Anterior cingulate cortex (tissue), 58 donors: Measurements from ENCODE around the gene SRPK2.

Source experiments
- DNase-seq, 58 donors: peaks; one replicate each; lab custom pipeline; 2025; lab: John Stamatoyannopoulos, UW

Gene SRPK2

DNA sequence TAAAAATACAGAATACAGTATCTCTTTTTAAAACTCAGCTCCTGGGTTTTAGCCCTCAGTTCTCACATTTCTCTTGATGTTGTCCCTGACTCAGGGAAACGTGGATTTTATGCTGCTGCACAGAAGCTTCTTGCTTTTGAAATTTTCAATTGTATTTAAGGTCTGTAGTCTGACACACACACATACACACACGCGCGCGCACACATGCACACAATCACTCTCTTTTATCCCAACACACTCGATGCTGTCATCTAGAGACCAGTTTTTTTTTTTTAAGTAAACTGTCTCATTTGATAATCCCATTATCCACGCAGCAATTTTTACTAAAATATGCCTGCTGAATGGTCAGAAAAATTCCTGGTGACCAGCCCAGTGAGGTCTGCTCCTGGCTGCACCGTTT is 266.1 kb downstream of the SRPK2 start:
- DNase-seq: peak in 5 of 58 donors; percentile 17 to 32 (median 31)

DNA sequence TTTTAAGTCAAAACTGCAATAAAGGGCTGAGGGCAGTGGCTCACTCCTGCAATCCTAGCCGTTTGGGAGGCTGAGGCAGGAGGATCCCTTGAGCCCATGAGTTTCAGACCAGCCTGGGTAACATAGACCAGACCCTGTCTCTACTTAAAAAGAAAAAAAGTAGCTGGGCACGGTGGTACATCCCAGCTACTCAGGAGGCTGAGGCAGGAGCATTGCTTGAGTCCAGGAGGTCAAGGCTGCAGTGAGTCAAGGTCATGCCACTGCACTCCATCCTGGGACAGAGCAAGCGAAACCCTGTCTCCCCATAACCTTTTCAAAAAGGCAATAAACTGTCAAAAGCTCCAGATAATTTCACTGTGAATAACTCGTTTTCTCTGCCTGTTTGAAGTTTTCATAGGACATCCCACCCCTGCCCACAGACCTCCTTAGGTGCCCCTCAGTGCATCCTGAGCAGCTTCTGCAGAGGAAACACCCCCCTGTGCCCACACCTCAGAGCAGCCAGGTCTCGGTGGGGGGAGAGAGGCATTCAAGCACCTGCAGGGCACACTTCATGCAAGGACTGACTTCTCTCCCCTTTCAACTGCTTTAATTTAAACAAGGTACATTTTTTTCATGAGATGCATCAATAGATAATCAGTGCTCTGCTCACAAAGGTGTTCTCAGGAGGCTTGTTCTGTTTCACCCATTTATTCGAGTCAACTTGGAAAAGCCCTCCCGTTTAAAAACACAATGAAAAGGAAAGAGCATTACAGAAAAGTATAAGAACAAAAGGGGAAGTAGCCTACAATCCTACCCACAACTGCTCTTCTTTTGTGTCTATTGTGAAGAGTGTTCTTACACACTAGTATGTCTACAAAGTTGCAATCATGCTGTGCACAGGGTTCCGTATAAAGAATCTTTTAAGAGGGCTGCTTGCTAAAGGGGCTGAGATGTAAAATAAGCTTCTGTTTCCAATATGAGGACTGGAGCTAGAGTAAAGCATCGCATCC is 269.8 kb downstream of the SRPK2 start:
- DNase-seq: no peak

DNA sequence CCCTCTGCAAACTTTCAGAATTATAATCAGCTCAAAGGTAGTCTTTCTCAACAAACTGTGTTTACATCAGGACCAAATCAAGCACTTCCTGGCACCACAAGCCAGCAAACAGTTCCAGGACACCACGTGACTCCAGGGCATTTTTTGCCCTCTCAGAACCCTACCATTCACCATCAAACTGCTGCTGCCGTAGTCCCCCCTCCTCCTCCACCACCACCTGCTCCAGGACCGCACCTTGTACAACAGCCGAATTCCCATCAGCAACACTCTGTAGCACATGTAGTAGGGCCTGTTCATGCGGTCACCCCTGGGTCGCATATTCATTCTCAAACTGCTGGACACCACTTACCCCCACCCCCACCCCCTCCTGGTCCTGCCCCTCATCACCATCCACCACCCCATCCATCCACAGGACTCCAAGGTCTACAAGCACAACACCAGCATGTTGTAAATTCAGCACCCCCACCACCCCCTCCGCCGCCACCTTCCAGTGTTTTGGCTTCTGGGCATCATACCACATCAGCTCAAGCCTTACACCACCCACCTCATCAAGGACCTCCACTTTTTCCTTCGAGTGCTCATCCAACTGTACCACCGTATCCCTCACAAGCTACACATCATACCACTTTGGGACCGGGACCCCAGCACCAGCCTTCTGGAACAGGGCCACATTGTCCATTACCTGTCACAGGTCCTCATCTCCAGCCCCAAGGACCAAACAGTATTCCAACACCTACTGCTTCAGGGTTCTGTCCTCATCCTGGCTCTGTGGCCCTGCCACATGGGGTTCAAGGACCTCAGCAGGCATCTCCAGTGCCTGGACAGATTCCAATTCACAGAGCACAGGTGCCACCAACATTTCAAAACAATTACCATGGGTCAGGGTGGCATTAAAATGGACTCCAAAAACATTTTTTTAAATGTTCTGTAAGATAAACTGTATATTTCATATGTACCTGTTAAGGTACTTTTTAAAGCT is 276.0 kb downstream of the SRPK2 start:
- DNase-seq: peak in 9 of 58 donors; percentile 8 to 55 (median 27)

DNA sequence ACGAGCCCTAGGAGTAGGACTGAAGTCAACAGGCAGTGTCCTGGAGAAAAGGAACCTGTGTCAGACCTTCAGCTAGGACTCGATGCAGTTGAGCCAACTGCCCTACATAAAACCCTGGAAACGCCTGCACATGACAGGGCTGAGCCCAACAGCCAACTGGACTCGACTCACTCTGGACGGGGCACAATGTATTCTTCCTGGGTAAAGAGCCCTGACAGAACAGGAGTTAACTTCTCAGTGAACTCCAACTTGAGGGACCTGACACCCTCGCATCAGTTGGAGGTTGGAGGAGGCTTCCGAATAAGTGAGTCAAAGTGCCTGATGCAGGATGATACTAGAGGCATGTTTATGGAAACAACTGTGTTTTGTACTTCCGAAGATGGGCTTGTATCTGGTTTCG is 281.3 kb downstream of the SRPK2 start:
- no peak for DNase-seq

DNA sequence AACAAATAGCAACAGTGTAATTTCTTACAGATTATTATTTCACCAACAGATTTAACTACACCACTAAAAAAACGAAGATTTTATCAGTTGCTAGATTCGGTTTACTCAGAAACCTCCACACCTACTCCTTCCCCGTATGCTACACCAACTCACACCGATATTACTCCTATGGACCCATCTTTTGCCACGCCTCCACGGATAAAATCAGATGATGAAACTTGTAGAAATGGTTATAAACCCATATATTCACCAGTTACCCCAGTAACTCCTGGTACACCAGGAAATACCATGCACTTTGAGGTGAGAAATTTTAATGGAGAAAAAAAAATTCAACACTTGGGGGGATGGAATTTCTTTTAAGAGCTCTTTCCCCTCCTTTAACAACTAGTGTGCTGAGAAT is 282.2 kb downstream of the SRPK2 start:
- no peak for DNase-seq

DNA sequence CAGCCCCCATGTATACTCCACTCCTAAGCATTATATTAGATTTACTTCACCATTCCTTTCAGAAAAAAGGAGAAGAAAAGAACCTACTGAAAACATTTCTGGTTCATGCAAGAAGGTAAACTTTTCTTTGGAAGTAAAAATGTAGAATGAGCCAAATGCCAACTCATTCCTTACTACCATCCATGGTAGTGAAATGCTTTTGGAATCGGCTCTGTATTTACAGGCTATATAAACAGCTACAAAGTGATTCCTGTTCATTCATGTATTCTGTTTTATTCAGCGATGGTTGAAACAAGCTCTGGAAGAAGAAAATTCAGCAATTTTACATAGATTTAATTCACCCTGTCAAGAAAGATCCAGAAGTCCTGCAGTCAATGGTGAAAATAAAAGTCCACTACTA is 283.1 kb downstream of the SRPK2 start:
- DNase-seq: no peak

DNA sequence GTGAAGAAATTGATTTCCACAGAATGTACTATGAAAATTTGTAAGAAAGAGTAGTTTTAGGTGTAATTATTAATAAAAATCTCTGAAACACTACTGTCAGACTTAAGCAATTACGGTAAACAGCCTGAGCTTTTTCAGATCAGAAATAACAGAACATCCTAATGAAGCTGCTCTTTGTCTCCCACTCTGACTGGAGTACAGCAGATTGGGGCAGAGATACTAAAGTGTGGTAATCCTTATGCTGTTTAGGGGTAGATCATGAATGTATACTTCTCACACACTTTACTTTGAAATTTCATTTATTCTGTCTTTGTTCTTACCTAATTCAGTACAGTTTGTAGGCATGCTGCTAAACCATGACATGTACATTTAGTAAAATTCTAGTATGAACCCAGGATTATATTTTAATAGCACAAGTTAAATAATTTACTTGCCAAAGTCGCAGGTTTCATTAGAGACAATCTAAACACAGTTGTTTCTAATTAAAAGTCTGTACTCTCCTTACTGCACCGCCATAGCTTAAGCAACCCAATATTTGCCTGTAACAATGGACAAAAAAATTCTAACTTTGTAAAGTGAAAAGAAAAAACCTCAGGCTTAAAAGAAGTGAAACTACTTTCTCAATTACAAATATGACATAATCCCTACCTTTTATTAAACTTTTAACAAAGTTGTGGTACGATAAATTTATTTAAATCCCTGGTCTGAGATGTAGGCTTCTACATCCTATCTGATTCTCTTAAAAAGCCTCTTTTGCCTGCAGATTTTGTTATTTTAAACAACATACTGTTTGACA is 286.0 kb downstream of the SRPK2 start:
- no peak for DNase-seq

DNA sequence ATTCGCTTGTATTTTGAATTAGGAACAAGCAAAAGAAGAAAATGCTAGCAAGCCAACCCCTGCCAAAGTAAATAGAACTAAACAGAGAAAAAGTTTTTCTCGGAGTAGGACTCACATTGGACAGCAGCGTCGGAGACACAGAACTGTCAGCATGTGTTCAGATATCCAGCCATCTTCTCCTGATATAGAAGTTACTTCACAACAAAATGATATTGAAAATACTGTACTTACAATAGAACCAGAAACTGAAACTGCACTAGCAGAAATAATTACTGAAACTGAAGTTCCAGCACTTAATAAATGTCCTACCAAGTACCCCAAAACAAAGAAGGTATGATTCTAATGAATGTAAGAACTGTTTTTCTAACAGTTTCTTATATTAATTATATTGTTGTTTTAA is 286.9 kb downstream of the SRPK2 start:
- no peak for DNase-seq

DNA sequence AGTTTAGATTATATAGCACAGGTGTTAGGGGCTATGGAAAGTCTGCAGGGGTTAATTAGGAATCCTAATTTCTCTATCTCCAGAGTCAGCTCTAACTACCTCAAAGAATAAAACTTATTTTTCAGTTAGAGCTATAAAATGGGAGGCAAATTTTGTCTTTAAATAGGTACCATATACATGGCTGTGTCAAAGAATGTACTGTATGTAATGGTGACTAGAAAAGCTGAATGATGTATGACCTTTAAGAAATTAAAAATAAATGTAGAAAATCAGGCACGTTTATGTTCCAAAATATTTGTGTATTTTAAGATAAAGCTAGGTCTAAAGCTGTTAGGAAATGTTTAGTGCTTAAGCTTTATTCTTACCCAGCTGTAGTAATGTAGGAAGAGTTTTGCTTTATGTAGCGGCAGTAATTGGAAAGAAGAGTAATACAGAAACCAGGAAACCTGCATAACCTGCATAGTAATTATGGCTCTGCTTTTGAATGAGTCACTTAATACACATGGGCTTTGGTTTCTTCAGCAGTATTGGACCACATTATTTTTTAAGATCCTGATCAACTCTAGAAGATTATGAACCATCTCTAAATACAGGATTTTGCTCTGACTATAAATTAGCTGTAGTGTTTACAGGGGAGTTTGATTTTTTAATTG is 289.7 kb downstream of the SRPK2 start:
- no peak for DNase-seq

DNA sequence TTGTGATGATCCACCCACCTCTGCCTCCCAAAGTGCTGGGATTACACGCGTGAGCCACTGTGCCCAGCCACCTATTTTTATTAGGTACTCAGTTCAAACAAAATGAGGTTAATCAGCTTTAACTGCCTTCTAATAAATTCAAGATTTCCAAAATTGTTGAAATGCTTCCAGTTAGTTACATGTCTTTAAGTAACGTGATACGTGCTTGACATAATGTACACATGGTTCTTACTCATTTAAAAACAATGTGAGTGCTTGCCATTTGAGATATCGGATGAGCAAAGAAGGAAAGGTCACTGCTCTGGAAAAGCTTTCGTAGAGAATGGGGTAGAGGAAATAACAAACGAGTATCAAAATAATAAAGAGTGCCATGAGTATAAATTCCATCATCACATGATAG is 291.1 kb downstream of the SRPK2 start:
- DNase-seq: no peak

DNA sequence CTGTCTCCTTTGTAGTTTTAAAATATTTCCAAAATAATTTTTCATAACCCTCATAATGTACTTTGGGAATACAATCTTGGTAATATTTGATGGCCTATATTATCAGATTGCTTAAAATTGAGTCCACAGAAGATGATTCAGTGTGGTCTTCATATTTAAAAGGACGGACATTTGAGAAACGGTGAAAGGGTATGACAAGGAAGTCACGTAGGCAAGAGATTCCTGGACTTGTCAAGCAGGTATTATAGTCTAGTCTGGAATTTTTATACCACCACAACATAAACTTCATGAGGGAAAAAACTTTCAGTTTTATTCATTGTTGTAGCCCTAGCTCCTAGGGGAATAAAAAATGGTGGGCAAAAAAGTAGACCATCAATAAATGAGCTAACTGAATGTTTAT is 292.4 kb downstream of the SRPK2 start:
- no peak for DNase-seq

DNA sequence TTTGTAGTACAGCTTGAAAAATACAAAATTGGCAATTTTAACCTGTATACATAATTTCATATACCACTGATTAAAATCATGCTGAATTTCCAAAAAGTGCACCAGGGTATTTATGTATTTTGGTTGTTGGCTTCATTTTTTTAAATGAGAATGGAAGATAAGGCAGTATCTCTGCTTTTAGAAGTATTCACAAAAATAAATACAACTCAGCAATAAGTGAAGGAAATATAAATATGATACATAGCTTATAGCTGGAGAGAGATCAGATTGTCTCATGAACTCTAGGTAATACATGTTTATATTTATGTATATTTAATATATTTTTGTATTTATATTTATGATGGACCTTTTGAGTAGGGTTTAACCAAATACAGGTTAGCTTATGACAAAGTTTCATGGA is 293.8 kb downstream of the SRPK2 start:
- DNase-seq: no peak

DNA sequence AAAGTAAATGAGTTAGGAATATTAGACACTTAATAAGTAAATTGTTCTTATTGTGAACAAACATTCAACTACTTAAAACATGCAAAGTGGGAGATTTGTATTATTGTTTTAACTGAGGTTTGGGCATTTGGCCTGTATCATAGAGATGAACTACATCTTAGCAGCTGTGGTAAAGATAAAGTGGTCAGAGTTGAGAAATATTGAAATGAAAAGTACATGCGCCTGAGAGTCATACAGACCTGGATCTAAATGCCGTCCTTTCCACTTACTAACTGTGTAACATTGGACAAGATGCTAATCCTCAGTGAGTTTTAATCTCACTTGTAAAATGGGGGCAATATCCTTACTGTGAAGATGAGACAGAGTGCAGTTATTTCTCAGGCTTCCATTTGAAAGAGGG is 300.3 kb downstream of the SRPK2 start:
- no peak for DNase-seq

DNA sequence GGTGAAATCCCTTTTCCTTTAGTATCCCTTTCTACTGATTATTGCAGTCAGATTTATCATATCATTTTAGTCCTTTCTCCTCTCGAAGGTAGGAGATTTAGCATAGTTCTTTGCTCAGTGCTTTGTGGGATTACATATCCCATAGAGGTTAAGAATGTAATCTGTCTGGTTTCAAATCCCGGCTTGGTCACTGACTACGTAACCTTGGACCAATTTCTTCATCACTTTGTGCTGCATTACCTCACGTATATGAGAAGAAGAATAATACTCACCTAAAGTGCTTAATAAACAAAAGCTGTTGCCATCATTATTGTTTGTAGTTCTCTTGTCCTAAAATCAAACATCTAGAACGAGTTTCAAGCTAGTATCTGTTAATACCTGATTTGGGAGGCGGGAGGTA is 300.7 kb downstream of the SRPK2 start:
- no peak for DNase-seq

DNA sequence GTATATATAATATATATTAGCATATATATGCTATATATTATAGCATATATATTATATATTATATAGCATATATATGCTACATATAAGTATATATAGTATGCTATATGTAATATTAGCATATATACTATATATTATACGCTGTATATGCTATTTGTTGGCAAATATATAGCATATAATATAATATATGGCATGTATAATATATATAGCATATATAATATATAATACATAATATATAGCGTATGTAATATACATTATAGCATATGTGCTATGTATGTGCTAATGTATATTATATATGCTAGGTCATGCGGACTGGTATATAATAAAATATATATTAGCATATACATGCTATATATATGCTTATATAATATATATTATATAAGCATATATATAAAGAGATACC is 301.9 kb downstream of the SRPK2 start:
- no peak for DNase-seq

DNA sequence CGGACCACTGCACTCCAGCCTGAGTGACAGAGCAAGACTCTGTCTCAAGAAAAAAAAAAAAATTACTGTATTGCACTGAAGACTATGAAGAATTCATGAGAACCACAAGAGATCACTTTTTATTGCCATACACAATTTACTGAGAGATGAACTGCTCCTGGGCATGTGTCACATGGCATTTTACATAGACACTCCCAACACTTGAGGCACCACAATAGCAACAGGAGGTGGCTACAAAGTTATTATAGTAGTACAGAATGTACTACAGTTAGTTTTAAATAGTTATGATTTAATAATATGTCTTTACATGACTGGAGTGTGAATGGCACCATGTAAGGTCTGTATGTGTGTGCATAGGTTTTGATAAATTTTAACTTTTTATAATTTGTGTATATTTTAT is 304.1 kb downstream of the SRPK2 start:
- no peak for DNase-seq

DNA sequence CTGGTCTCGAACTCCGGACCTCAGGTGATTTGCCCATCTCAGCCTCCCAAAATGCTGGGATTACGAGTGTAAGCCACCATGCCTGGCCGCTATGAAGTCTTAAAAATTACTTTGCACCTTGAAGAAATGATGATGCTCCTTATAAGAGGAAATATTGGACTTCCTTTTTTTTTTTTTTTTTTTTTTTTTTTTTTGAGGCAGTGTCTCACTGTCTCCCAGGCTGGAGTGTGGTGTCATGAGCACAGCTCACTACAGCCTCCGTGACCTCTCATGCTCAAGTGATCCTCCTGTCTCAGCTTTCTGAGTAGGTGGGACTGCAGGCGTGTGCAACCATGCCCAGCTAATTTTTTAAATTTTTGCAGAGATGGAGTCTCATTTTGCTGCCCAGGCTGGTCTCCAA is 309.4 kb downstream of the SRPK2 start:
- DNase-seq: no peak

DNA sequence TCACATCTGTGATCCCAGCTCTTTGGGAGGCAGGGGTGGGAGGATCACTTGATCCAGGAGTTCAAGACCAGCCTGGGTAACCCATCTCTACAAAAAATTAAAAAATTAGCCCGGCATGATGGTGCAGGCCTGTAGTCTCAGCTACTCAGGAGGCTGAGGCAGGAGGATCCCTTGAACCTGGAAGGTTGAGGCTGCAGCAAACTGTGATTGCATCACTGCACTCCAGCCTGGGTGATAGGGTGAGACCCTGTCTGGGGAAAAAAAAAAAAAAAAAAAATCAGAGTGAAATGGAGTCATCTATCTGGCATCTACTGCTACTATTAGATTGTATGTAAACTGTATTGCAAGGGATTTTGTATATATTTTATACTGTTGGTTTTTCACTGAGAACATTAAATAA is 315.6 kb downstream of the SRPK2 start:
- no peak for DNase-seq

DNA sequence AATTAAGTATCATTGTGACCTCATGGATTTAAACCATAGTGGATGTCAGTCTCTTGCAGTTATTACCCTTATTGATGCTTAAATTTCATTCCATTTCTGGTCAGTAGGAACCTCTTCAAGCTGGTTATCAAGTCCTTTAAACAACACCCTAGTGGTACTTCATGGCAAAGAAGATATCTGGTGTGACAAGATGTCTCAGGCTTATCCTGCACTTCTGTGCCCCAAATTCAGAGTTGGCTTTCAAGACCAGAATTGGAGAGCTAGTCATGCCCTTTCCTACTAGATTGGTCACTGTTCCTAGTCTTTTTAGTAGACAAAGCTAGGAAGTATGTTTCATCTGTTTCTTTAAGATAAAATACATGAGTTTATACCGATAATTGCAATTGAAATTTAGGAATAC is 319.8 kb downstream of the SRPK2 start:
- no peak for DNase-seq

DNA sequence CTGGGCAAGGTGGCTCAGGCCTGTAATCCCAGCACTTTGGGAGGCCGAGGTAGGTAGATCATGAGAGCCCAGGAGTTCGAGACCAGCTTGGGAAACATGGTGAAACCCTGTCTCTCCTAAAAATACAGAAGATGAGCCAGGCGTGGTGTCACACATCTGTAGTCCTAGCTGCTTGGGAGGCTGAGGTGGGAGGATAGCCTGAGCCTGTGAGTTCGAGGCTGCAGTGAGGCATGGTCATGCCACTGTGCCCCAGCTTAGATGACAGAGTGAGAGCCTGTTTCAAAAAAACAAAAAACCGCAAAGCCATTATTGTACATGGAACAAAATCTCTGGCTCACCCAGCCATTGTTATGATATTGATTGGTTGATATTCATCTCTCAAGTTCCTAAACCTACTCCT is 321.0 kb downstream of the SRPK2 start:
- DNase-seq: no peak
